ENCODE data around the gene HTR7. TPM values are rescaled to one million over a fixed set of nuclear protein-coding genes. Genes with fewer than 3 reads are reported as not detected.

HTR7 gene
- total and polyA plus RNA-seq, 8 donors = 0.12 to 0.65 (median 0.24) TPM

GRCh38 chr10:90777621-90778020 lies 80.2 kb downstream of the HTR7 start:
- ATAC-seq (peak; percentile 68), DNase-seq (no peak)
- Histone ChIP-seq H3K4me1 (peaks cover 0 to 6% of the 10 kb centered on the region in 2 donors), H3K27me3 (no peaks in the 10 kb centered on the region), H3K27ac (no peak overlapping the region), H3K36me3 (no peaks in the 10 kb centered on the region), H3K4me3 (no peak overlapping the region), H3K9me3 (no peaks in the 10 kb centered on the region)
- TF ChIP-seq CTCF (IDR thresholded peaks at IDR 0.05) = no peak
- intact Hi-C loops (cut with DNase I) = no loop called here

GRCh38 chr10:90775351-90776028 lies 82.3 kb downstream of the HTR7 start:
- no peak overlapping the region for H3K4me3 ChIP-seq
- H3K9me3 ChIP-seq = peaks cover 0 to 6% of the 10 kb centered on the region in 2 donors
- peaks cover 0 to 6% of the 10 kb centered on the region in 2 donors for H3K4me1 ChIP-seq
- DNase-seq (peak in 1 of 4 donors; percentile 8), ATAC-seq (peak; percentile 44)
- H3K27me3 ChIP-seq = no peaks in the 10 kb centered on the region
- TF ChIP-seq CTCF (IDR thresholded peaks at IDR 0.05) = no peak
- H3K36me3 ChIP-seq = no peaks in the 10 kb centered on the region
- intact Hi-C loops (cut with DNase I) = no loop called here
- no peak overlapping the region for H3K27ac ChIP-seq

- Histone ChIP-seq H3K27me3 (no peaks in the 10 kb centered on the region), H3K36me3 (no peaks in the 10 kb centered on the region), H3K4me1 (no peaks in the 10 kb centered on the region), H3K9me3 (peaks cover 0 to 8% of the 10 kb centered on the region in 2 donors), H3K4me3 (no peak overlapping the region), H3K27ac (no peak overlapping the region)
- intact Hi-C loops (cut with DNase I) = no loop called here
- ATAC-seq (no peak), DNase-seq (peak in 1 of 4 donors; percentile 65)
- no peak for TF ChIP-seq CTCF (IDR thresholded peaks at IDR 0.05)
These were observed 87.6 kb downstream of the HTR7 start for GRCh38 chr10:90769946-90770841.

GRCh38 chr10:90751107-90751997 lies 106.5 kb downstream of the HTR7 start:
- Histone ChIP-seq H3K36me3 (no peaks in the 10 kb centered on the region), H3K4me1 (no peaks in the 10 kb centered on the region), H3K4me3 (no peak overlapping the region), H3K27me3 (no peaks in the 10 kb centered on the region), H3K9me3 (no peaks in the 10 kb centered on the region), H3K27ac (no peak overlapping the region)
- ATAC-seq (peak; percentile 78), DNase-seq (peak in 1 of 4 donors; percentile 22)
- TF ChIP-seq CTCF (IDR thresholded peaks at IDR 0.05) = peak; percentile 2 to 65
- intact Hi-C loops (cut with DNase I) = loop anchor here in 1 of 2 donors (10.0 kb wide), 1 partner anchor 113 kb away; no protein-coding TSS in a partner anchor

Measured in left lung (tissue), 10 donors.